ENCODE measurements around the gene SPATA16. TPM values are rescaled to one million over a fixed set of nuclear protein-coding genes. Genes with fewer than 3 reads are reported as not detected.
A peak's percentile ranks its signal among the peaks of the same experiment; 100 is the strongest.

The SPATA16 gene
- total and polyA plus RNA-seq, 2 donors (not counting 3 experiments of a cell fraction or from before 2014, with no cell fraction given) = not detected

GRCh38 chr3:172869368-172869771, 271.7 kb downstream of the SPATA16 start:
- peak overlapping the region; percentile 45 for H3K4me2 ChIP-seq (ENCODE audit: insufficient read depth, low read length)
- no peaks in the 10 kb centered on the region for H3K27me3 ChIP-seq (ENCODE audit: control insufficient read depth in 2 of 2, insufficient read depth in 2 of 2, low read length in 2 of 2)
- peak overlapping the region; percentile 19 for H3K27ac ChIP-seq (ENCODE audit: insufficient read depth, low read depth, low read length)
- H4K20me1 ChIP-seq (replicated peaks; ENCODE audit: control insufficient read depth, extremely low read depth, insufficient read depth, low read length) = no peaks in the 10 kb centered on the region
- H3K36me3 ChIP-seq (ENCODE audit: control insufficient read depth in 2 of 2, extremely low read depth in 1 of 2, insufficient read depth in 2 of 2, low read length in 2 of 2) = no peaks in the 10 kb centered on the region
- intact Hi-C loops (cut with micrococcal nuclease) = loop anchor here (2.0 kb wide), 1 partner anchor 25 kb away; no protein-coding TSS in a partner anchor
- H3K9ac ChIP-seq (replicated peaks; ENCODE audit: extremely low read depth, insufficient read depth, low read length) = no peak overlapping the region
- H3K79me2 ChIP-seq (ENCODE audit: control insufficient read depth, insufficient read depth, low read length) = no peaks in the 10 kb centered on the region
- H3K4me3 ChIP-seq (replicated peaks in 1 of 3; ENCODE audit: insufficient read depth in 1 of 3, low read depth in 1 of 3, low read length in 3 of 3) = no peak overlapping the region
- no peaks in the 10 kb centered on the region for H3K9me3 ChIP-seq (replicated peaks; ENCODE audit: control insufficient read depth, insufficient read depth, low read length)
- BruUV-seq (replicated peaks) = no TSS peak
- DNase-seq (ENCODE audit: low read depth, low spot score) (no peak), FAIRE-seq (no peak)
- H3K9me1 ChIP-seq (replicated peaks; ENCODE audit: control insufficient read depth, extremely low read depth, insufficient read depth, low read length) = no peaks in the 10 kb centered on the region
- dilution Hi-C loops (cut with MboI; ENCODE audit: extremely low pct_ligation_motif_present, low sequenced_read_pairs) = no loop called here
- H3K4me1 ChIP-seq (ENCODE audit: control insufficient read depth, extremely low read depth, insufficient read depth, low read length) = peaks cover 26% of the 10 kb centered on the region
- H2AFZ ChIP-seq (ENCODE audit: low read depth, low read length) = peak overlapping the region; percentile 70
- TF ChIP-seq POLR2AphosphoS5 (IDR thresholded peaks at IDR 0.05; ENCODE audit: insufficient read depth, low read depth, low read length) (no peak), POLR2A (IDR thresholded peaks at IDR 0.05; ENCODE audit: low read depth, low read length) (no peak), MYC (IDR thresholded peaks at IDR 0.05; ENCODE audit: low read depth, low read length) (no peak), JUN (IDR thresholded peaks at IDR 0.05; ENCODE audit: borderline replicate concordance, insufficient read depth, insufficient read length, low read depth) (no peak)
- TF ChIP-seq, protein P1, sequence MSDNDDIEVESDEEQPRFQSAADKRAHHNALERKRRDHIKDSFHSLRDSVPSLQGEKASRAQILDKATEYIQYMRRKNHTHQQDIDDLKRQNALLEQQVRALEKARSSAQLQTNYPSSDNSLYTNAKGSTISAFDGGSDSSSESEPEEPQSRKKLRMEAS (IDR thresholded peaks at IDR 0.05; ENCODE audit: insufficient read depth, insufficient read length) = no peak
- TF ChIP-seq, protein P2, sequence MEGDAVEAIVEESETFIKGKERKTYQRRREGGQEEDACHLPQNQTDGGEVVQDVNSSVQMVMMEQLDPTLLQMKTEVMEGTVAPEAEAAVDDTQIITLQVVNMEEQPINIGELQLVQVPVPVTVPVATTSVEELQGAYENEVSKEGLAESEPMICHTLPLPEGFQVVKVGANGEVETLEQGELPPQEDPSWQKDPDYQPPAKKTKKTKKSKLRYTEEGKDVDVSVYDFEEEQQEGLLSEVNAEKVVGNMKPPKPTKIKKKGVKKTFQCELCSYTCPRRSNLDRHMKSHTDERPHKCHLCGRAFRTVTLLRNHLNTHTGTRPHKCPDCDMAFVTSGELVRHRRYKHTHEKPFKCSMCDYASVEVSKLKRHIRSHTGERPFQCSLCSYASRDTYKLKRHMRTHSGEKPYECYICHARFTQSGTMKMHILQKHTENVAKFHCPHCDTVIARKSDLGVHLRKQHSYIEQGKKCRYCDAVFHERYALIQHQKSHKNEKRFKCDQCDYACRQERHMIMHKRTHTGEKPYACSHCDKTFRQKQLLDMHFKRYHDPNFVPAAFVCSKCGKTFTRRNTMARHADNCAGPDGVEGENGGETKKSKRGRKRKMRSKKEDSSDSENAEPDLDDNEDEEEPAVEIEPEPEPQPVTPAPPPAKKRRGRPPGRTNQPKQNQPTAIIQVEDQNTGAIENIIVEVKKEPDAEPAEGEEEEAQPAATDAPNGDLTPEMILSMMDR (IDR thresholded peaks at IDR 0.05; ENCODE audit: extremely low read depth in 1 of 2, insufficient read depth in 1 of 2, low read depth in 1 of 2, low read length in 2 of 2) = no peak
- POLR2A ChIA-PET = no interaction called here
- CTCF ChIA-PET = interaction anchor here (1.2 kb wide), 1 partner anchor 34 kb away, joined by 3 read pairs; no protein-coding TSS in a partner anchor
